SHP77 treated with DMSO at 0.1 percent for 48 hours (cell line): ENCODE results near the gene MAN1C1.
"Not testable (repeated sequence)": the region's sequence is repeated elsewhere in the genome, so short reads cannot be mapped to it uniquely, and the experiment has no call there.

Source experiments
- DNase-seq: peaks from one replicate; lab custom pipeline; 2025; lab: John Stamatoyannopoulos, UW

The MAN1C1 gene

GRCh38 chr1:25698252-25698651 is 81.7 kb downstream of the MAN1C1 start:
- no peak for DNase-seq

- not testable (repeated sequence) for DNase-seq
Measured at GRCh38 chr1:25699059-25699458, 82.5 kb downstream of the MAN1C1 start.

- no peak for DNase-seq
Measured at GRCh38 chr1:25699500-25700143, 83.0 kb downstream of the MAN1C1 start.

GRCh38 chr1:25700144-25700523 is 83.5 kb downstream of the MAN1C1 start:
- DNase-seq, result no peak

- no peak for DNase-seq
Measured at GRCh38 chr1:25700626-25701025, 84.0 kb downstream of the MAN1C1 start.

GRCh38 chr1:25701030-25701785 is 84.6 kb downstream of the MAN1C1 start:
- DNase-seq, result no peak

GRCh38 chr1:25702101-25702775 is 85.6 kb downstream of the MAN1C1 start:
- no peak for DNase-seq

GRCh38 chr1:25703041-25703440 is 86.5 kb downstream of the MAN1C1 start:
- no peak for DNase-seq

- no peak for DNase-seq
Measured at GRCh38 chr1:25703671-25704266, 87.2 kb downstream of the MAN1C1 start.

- no peak for DNase-seq
Measured at GRCh38 chr1:25704267-25704691, 87.7 kb downstream of the MAN1C1 start.

- DNase-seq, result no peak
Measured at GRCh38 chr1:25705699-25706098, 89.1 kb downstream of the MAN1C1 start.

GRCh38 chr1:25706146-25707089 is 89.8 kb downstream of the MAN1C1 start:
- no peak for DNase-seq

- DNase-seq, result no peak
Measured at GRCh38 chr1:25707280-25708016, 90.9 kb downstream of the MAN1C1 start.

- no peak for DNase-seq
Measured at GRCh38 chr1:25710583-25711347, 94.2 kb downstream of the MAN1C1 start.

- DNase-seq, result no peak
Measured at GRCh38 chr1:25711555-25712298, 95.1 kb downstream of the MAN1C1 start.

- DNase-seq, result no peak
Measured at GRCh38 chr1:25712299-25712970, 95.8 kb downstream of the MAN1C1 start.

GRCh38 chr1:25713961-25714360 is 97.4 kb downstream of the MAN1C1 start:
- no peak for DNase-seq

GRCh38 chr1:25714372-25714931 is 97.9 kb downstream of the MAN1C1 start:
- no peak for DNase-seq
